OCI-LY1 (cell line): Measurements from ENCODE around the gene ZFYVE28.

Source experiments
- H2AFZ ChIP-seq: fragments of 200-600 bp; sonication (generic), shearing (Covaris generic); 2 replicates; pipeline ENCODE4 v1.6.0; 2014; ENCODE audit warnings: antibody characterized with exemption, mild to moderate bottlenecking, low read length
- H3F3A ChIP-seq: fragments of 200-600 bp; sonication (generic), shearing (Covaris generic); 2 replicates; pipeline ENCODE4 v1.6.0; 2014; ENCODE audit warnings: mild to moderate bottlenecking, antibody characterized with exemption, low read length, moderate library complexity; ENCODE audit not compliant: insufficient read depth
- H3K27ac ChIP-seq: fragments of 200-600 bp; sonication (generic); 2 replicates; pipeline ENCODE4 v1.5.1; 2014; ENCODE audit warnings: low read length, mixed run types, mild to moderate bottlenecking, low read depth; ENCODE audit not compliant: poor library complexity, severe bottlenecking
- H3K27me3 ChIP-seq: fragments of 200-600 bp; sonication (generic); 2 replicates; pipeline ENCODE4 v1.6.0; 2014; ENCODE audit warnings: antibody characterized with exemption, mild to moderate bottlenecking, low read length, moderate library complexity; ENCODE audit not compliant: insufficient read depth
- H3K36me3 ChIP-seq: fragments of 200-600 bp; sonication (generic); 2 replicates; pipeline ENCODE4 v1.6.1; 2014; ENCODE audit warnings: mild to moderate bottlenecking, antibody characterized with exemption, low read length, moderate library complexity, mixed read lengths; ENCODE audit not compliant: insufficient read depth
- H3K4me1 ChIP-seq: fragments of 200-600 bp; sonication (generic); 2 replicates; pipeline ENCODE4 v1.5.1; 2014; ENCODE audit warnings: mild to moderate bottlenecking, low read length, moderate library complexity; ENCODE audit not compliant: insufficient read depth, severe bottlenecking
- H3K4me2 ChIP-seq: fragments of 200-600 bp; sonication (generic), shearing (Covaris generic); 2 replicates; pipeline ENCODE4 v1.6.1; 2014; ENCODE audit warnings: low read length
- H3K4me3 ChIP-seq: fragments of 200-600 bp; sonication (generic); 2 replicates; pipeline ENCODE4 v1.5.1; 2014; ENCODE audit warnings: low read length, low read depth, mild to moderate bottlenecking, mixed read lengths; ENCODE audit not compliant: poor library complexity, severe bottlenecking
- H3K79me2 ChIP-seq: fragments of 200-600 bp; shearing (Covaris generic); 2 replicates; pipeline ENCODE4 v1.6.1; 2016; ENCODE audit warnings: mixed run types, low read length, mixed read lengths; ENCODE audit not compliant: insufficient read depth
- H3K9ac ChIP-seq: fragments of 200-600 bp; sonication (generic), shearing (Covaris generic); 2 replicates; pipeline ENCODE4 v1.6.1; 2014; ENCODE audit warnings: mild to moderate bottlenecking, low read length, mixed read lengths
- H3K9me2 ChIP-seq: fragments of 200-600 bp; sonication (generic), shearing (Covaris generic); 2 replicates; pipeline ENCODE4 v1.6.1; 2014; ENCODE audit warnings: low read depth, mild to moderate bottlenecking, low read length, mixed read lengths
- H3K9me3 ChIP-seq: fragments of 200-600 bp; shearing (Covaris generic); 2 replicates; pipeline ENCODE4 v1.6.1; 2014; ENCODE audit warnings: low read length, mixed read lengths
- H4K20me1 ChIP-seq: fragments of 200-600 bp; sonication (generic), shearing (Covaris generic); 2 replicates; pipeline ENCODE4 v1.6.0; 2016; ENCODE audit warnings: mild to moderate bottlenecking, low read length; ENCODE audit not compliant: insufficient read depth
- CTCF ChIP-seq: fragments of 200-600 bp; sonication (generic), shearing (Covaris generic); IDR thresholded peaks from 2 replicates; pipeline ENCODE4 v1.5.1; 2017; ENCODE audit warnings: mild to moderate bottlenecking, antibody characterized with exemption, low read length, moderate library complexity, mixed read lengths
- EZH2 ChIP-seq: fragments of 200-600 bp; sonication (generic), shearing (Covaris generic); IDR thresholded peaks from 2 replicates; pipeline ENCODE4 v1.8.0; 2017; ENCODE audit warnings: borderline replicate concordance, mixed run types, mild to moderate bottlenecking, antibody characterized with exemption, low read length, moderate library complexity, mixed read lengths

ZFYVE28 gene

DNA sequence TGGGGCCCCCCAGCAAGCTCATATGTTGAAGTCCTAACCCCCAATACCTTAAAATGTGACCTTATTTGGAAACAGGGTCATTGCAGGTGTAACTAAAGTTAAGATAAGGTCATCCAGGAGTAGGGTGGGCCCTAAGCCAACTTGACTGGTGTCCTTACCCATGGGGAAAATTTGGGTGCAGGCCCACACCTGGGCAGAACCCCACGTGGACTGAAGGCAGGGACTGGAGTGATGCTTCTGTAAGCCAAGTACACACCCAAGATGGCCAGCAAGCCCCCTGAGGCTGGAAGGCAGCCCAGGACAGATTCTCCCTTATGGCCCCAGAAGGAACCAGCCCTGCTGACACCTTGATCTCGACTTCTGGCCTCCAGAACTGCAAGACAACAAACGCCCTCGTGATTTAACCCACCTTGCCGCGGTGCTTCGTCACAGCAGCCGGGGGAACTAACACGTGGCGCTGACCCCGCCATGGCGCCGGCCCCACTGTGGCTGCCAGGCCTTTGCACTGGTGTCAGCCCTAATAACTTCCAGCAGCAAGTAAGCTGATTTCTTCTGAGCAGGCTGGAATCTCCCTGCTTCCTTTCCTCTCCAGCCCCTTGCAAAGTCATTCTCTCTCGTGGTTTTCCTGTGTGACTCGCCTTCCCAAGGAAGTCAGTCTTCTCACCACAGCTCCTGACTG lies 133.4 kb downstream of the ZFYVE28 start:
- Histone ChIP-seq H3K9ac (no peak overlapping the region), H3K27ac (no peak overlapping the region), H3K4me3 (no peak overlapping the region), H3F3A (no peaks in the 10 kb centered on the region), H2AFZ (no peak overlapping the region), H3K4me1 (peaks cover 13% of the 10 kb centered on the region), H4K20me1 (no peaks in the 10 kb centered on the region), H3K36me3 (no peaks in the 10 kb centered on the region), H3K9me2 (no peaks in the 10 kb centered on the region), H3K9me3 (no peaks in the 10 kb centered on the region), H3K4me2 (no peak overlapping the region), H3K79me2 (no peaks in the 10 kb centered on the region), H3K27me3 (no peaks in the 10 kb centered on the region)
- TF ChIP-seq CTCF (no peak), EZH2 (no peak)

- no peaks in the 10 kb centered on the region for H3K9me3 ChIP-seq
- H4K20me1 ChIP-seq, result no peaks in the 10 kb centered on the region
- no peak for TF ChIP-seq CTCF
- TF ChIP-seq EZH2, result no peak
- H2AFZ ChIP-seq, result no peak overlapping the region
- no peak overlapping the region for H3K9ac ChIP-seq
- H3K36me3 ChIP-seq, result no peaks in the 10 kb centered on the region
- no peaks in the 10 kb centered on the region for H3K79me2 ChIP-seq
- H3K4me3 ChIP-seq, result no peak overlapping the region
- H3K27me3 ChIP-seq, result no peaks in the 10 kb centered on the region
- H3K4me1 ChIP-seq, result peaks cover 13% of the 10 kb centered on the region
- H3K4me2 ChIP-seq, result no peak overlapping the region
- no peaks in the 10 kb centered on the region for H3F3A ChIP-seq
- H3K27ac ChIP-seq, result no peak overlapping the region
- no peaks in the 10 kb centered on the region for H3K9me2 ChIP-seq
Observed at GRCh38 chr4:2284161-2284933, 134.1 kb downstream of the ZFYVE28 start.

DNA sequence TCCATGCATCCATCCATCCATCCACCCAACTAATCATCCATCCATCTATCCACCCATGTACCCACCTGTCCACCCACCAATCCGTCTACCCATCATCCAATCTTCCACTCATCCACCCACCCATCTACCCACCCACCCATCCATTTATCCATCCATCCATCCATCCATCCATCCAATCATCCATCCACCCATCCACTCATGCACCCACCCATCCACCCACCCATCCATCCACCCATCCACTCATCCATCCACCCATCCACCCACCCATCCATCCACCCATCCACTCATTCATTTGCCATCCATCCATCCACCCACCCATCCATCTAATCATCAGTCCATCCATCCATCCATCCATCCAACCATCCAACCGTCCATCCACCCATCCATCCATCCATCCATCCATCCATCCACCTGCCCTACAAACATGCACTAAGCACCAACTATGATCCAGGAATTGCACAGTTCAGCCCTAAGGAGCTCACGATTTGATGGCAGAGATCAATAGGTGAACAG lies 135.2 kb downstream of the ZFYVE28 start:
- H3K9me2 ChIP-seq, result no peaks in the 10 kb centered on the region
- H3K9ac ChIP-seq, result no peak overlapping the region
- no peak overlapping the region for H3K4me3 ChIP-seq
- H3K36me3 ChIP-seq, result no peaks in the 10 kb centered on the region
- no peaks in the 10 kb centered on the region for H3K27me3 ChIP-seq
- no peaks in the 10 kb centered on the region for H3K9me3 ChIP-seq
- no peaks in the 10 kb centered on the region for H3K79me2 ChIP-seq
- no peak overlapping the region for H3K27ac ChIP-seq
- H3K4me1 ChIP-seq, result peaks cover 13% of the 10 kb centered on the region
- H2AFZ ChIP-seq, result no peak overlapping the region
- no peak overlapping the region for H3K4me2 ChIP-seq
- H3F3A ChIP-seq, result no peaks in the 10 kb centered on the region
- H4K20me1 ChIP-seq, result no peaks in the 10 kb centered on the region
- TF ChIP-seq CTCF, result no peak
- no peak for TF ChIP-seq EZH2
